Neural progenitor cell (in vitro differentiated cells): ENCODE results near the gene ITGAX.

Experiments used
- EZH2 ChIP-seq: fragments of 200-600 bp; sonication (generic); IDR thresholded peaks from 2 replicates; pipeline ENCODE4 v1.6.1; 2017; ENCODE audit warnings: antibody characterized with exemption, mild to moderate bottlenecking, moderate library complexity
- TF ChIP-seq, protein P1 (sequence below): fragments of 200-600 bp; sonication (generic); IDR thresholded peaks from 2 replicates; pipeline ENCODE4 v1.5.1; 2017; ENCODE audit warnings: antibody characterized with exemption, mild to moderate bottlenecking

GRCh38 chr16:31328322-31329052 is 26.5 kb upstream of the ITGAX start:
- TF ChIP-seq, protein P1, sequence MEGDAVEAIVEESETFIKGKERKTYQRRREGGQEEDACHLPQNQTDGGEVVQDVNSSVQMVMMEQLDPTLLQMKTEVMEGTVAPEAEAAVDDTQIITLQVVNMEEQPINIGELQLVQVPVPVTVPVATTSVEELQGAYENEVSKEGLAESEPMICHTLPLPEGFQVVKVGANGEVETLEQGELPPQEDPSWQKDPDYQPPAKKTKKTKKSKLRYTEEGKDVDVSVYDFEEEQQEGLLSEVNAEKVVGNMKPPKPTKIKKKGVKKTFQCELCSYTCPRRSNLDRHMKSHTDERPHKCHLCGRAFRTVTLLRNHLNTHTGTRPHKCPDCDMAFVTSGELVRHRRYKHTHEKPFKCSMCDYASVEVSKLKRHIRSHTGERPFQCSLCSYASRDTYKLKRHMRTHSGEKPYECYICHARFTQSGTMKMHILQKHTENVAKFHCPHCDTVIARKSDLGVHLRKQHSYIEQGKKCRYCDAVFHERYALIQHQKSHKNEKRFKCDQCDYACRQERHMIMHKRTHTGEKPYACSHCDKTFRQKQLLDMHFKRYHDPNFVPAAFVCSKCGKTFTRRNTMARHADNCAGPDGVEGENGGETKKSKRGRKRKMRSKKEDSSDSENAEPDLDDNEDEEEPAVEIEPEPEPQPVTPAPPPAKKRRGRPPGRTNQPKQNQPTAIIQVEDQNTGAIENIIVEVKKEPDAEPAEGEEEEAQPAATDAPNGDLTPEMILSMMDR, result no peak
- no peak for TF ChIP-seq EZH2
